ENCODE results near the gene RAPGEF6. TPM values are rescaled to one million over a fixed set of nuclear protein-coding genes. Genes with fewer than 3 reads are reported as not detected.

RAPGEF6 gene
- total RNA-seq, 3 donors from 2014 or later (not counting 1 experiment from before 2014, with no cell fraction given) = 30.1 to 61.0 (median 42.1) TPM

DNA sequence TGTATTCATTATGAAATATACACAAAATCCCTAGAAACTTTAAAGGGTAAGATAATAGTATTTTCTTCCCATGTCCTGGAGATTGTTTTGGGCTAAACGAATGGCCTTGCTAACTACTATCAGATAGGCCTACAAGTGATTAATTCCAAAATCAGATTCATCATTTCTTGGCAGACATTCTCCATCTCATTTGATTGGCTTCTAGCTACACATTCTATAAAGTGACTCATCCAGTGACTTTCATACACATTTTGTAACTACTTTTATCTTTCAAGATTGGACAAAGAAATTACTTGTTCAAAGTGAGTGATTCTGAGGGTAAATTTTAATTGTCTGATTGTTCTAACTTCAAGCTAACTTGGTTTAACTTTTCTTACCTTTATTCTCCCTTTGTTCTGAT, 93.3 kb downstream of the RAPGEF6 start:
- no peak overlapping the region for H3K4me3 ChIP-seq (ENCODE audit: low read length)
- ATAC-seq (no peak), DNase-seq (no peak)
- H3K36me3 Mint-ChIP-seq = peaks cover 6% of the 10 kb centered on the region
- no peaks in the 10 kb centered on the region for H3K27me3 ChIP-seq (ENCODE audit: control insufficient read depth, insufficient read depth, low read length)
- H3K27ac ChIP-seq (ENCODE audit: low read length) = no peak overlapping the region
- H3K27me3 Mint-ChIP-seq (ENCODE audit: low read depth in 2 of 2) = no peaks in the 10 kb centered on the region
- TF ChIP-seq, protein P1, sequence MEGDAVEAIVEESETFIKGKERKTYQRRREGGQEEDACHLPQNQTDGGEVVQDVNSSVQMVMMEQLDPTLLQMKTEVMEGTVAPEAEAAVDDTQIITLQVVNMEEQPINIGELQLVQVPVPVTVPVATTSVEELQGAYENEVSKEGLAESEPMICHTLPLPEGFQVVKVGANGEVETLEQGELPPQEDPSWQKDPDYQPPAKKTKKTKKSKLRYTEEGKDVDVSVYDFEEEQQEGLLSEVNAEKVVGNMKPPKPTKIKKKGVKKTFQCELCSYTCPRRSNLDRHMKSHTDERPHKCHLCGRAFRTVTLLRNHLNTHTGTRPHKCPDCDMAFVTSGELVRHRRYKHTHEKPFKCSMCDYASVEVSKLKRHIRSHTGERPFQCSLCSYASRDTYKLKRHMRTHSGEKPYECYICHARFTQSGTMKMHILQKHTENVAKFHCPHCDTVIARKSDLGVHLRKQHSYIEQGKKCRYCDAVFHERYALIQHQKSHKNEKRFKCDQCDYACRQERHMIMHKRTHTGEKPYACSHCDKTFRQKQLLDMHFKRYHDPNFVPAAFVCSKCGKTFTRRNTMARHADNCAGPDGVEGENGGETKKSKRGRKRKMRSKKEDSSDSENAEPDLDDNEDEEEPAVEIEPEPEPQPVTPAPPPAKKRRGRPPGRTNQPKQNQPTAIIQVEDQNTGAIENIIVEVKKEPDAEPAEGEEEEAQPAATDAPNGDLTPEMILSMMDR (IDR thresholded peaks at IDR 0.05) = no peak
- H3K4me1 ChIP-seq (ENCODE audit: control insufficient read depth, insufficient read depth, low read length) = peaks cover 7% of the 10 kb centered on the region
- no peak overlapping the region for H3K27ac Mint-ChIP-seq
- intact Hi-C loops (cut with micrococcal nuclease) = no loop called here
- WGBS (ENCODE audit: insufficient coverage) = 80% methylated on average over 1 of the region's 1 CpG
- H3K9me3 ChIP-seq (ENCODE audit: control insufficient read depth, insufficient read depth, low read length) = no peaks in the 10 kb centered on the region
- no peak overlapping the region for H3K4me3 Mint-ChIP-seq
- no peaks in the 10 kb centered on the region for H3K9me3 Mint-ChIP-seq
- H3K4me1 Mint-ChIP-seq = peaks cover 36 to 48% of the 10 kb centered on the region in 2 donors
- H3K36me3 ChIP-seq (ENCODE audit: control insufficient read depth, insufficient read depth, low read length) = peaks cover 6% of the 10 kb centered on the region

DNA sequence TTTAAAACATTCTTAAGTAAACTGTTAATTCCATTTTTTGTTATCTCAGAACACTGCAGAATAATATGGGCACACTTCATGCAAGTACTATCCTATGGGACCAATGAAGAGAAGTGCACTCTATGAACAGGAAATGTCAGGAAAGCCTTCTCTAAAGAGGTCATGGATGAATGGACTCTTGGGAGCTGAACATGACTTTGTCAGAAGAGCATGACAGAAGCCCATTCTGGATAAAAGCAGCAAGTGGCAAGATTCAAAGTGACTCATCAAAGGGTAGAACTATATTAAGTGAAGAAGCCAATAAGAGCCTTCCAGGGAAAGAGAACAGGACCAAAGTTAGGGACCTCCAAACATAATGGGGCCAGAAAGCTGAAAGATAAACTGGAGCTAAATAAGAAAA, 94.0 kb downstream of the RAPGEF6 start:
- DNase-seq (no peak), ATAC-seq (no peak)
- Histone ChIP-seq H3K9me3 (ENCODE audit: control insufficient read depth, insufficient read depth, low read length) (no peaks in the 10 kb centered on the region), H3K4me1 (ENCODE audit: control insufficient read depth, insufficient read depth, low read length) (peaks cover 3% of the 10 kb centered on the region), H3K27ac (ENCODE audit: low read length) (no peak overlapping the region), H3K4me3 (ENCODE audit: low read length) (no peak overlapping the region), H3K27me3 (ENCODE audit: control insufficient read depth, insufficient read depth, low read length) (no peaks in the 10 kb centered on the region), H3K36me3 (ENCODE audit: control insufficient read depth, insufficient read depth, low read length) (peaks cover 6% of the 10 kb centered on the region)
- H3K4me1 Mint-ChIP-seq = peaks cover 42 to 54% of the 10 kb centered on the region in 2 donors
- TF ChIP-seq, protein P1 (IDR thresholded peaks at IDR 0.05) = no peak
- intact Hi-C loops (cut with micrococcal nuclease) = no loop called here
- peaks cover 6% of the 10 kb centered on the region for H3K36me3 Mint-ChIP-seq
- H3K4me3 Mint-ChIP-seq = no peak overlapping the region
- H3K27ac Mint-ChIP-seq = no peak overlapping the region
- H3K9me3 Mint-ChIP-seq = no peaks in the 10 kb centered on the region
- H3K27me3 Mint-ChIP-seq (ENCODE audit: low read depth in 2 of 2) = no peaks in the 10 kb centered on the region

DNA sequence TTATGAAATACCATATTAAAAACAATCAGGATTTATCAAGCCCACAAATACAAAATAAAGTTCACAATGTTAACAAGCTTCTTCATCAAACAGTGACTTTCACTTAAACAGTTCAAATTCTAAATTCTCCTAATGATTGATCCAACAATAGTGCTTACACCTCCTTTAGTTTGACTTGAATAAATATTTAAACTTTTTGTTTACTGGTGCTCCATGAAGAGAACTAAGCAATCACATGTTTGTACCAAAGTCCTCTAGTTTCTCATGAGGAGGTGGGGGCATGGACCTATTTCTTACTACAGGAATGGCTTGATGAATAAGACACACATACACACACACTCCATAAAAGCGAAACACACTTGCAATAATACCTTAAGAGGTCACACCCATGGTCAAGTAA, 95.8 kb downstream of the RAPGEF6 start:
- Mint-ChIP-seq H3K36me3 (peaks cover 3% of the 10 kb centered on the region), H3K9me3 (no peaks in the 10 kb centered on the region), H3K4me3 (no peak overlapping the region), H3K4me1 (peaks cover 32 to 50% of the 10 kb centered on the region in 2 donors), H3K27ac (peak overlapping the region in 1 of 2 donors; percentile 47), H3K27me3 (ENCODE audit: low read depth in 2 of 2) (no peaks in the 10 kb centered on the region)
- no peak overlapping the region for H3K27ac ChIP-seq (ENCODE audit: low read length)
- H3K9me3 ChIP-seq (ENCODE audit: control insufficient read depth, insufficient read depth, low read length) = no peaks in the 10 kb centered on the region
- H3K4me1 ChIP-seq (ENCODE audit: control insufficient read depth, insufficient read depth, low read length) = peaks cover 2% of the 10 kb centered on the region
- H3K36me3 ChIP-seq (ENCODE audit: control insufficient read depth, insufficient read depth, low read length) = peaks cover 6% of the 10 kb centered on the region
- ATAC-seq (no peak), DNase-seq (no peak)
- intact Hi-C loops (cut with micrococcal nuclease) = no loop called here
- TF ChIP-seq, protein P1 (IDR thresholded peaks at IDR 0.05) = no peak
- no peak overlapping the region for H3K4me3 ChIP-seq (ENCODE audit: low read length)
- WGBS (ENCODE audit: insufficient coverage) = no CpG with 5 or more reads among the region's 1 CpG
- no peaks in the 10 kb centered on the region for H3K27me3 ChIP-seq (ENCODE audit: control insufficient read depth, insufficient read depth, low read length)

DNA sequence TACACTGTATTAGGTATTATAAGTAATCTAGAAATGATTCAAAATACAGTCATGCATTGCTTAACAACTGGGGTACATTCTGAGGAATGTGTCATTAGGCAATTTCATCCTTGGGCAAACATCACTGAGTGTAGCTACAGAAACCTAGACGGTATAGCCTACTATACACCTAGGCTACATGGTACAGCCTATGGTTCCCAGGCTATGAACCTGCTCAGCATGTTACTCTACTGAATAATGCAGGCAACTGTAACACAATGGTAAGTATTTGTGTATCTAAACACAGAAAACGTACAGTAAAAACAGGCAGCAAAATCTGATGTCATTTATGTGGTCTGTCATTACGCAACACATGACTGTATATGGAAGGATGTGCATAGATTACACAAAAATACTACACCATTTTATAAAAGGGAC, 96.8 kb downstream of the RAPGEF6 start:
- DNase-seq (peak in 1 of 2 donors; percentile 35), ATAC-seq (peak; percentile 27 to 49 (median 32))
- no peak overlapping the region for H3K4me3 ChIP-seq (ENCODE audit: low read length)
- H3K27ac ChIP-seq (ENCODE audit: low read length) = no peak overlapping the region
- intact Hi-C loops (cut with micrococcal nuclease) = no loop called here
- no peak overlapping the region for H3K27ac Mint-ChIP-seq
- no peaks in the 10 kb centered on the region for H3K27me3 ChIP-seq (ENCODE audit: control insufficient read depth, insufficient read depth, low read length)
- H3K27me3 Mint-ChIP-seq (ENCODE audit: low read depth in 2 of 2) = no peaks in the 10 kb centered on the region
- WGBS (ENCODE audit: insufficient coverage) = 68% methylated on average over 3 of the region's 3 CpGs
- H3K4me1 ChIP-seq (ENCODE audit: control insufficient read depth, insufficient read depth, low read length) = peaks cover 2% of the 10 kb centered on the region
- peaks cover 4% of the 10 kb centered on the region for H3K36me3 ChIP-seq (ENCODE audit: control insufficient read depth, insufficient read depth, low read length)
- no peaks in the 10 kb centered on the region for H3K9me3 ChIP-seq (ENCODE audit: control insufficient read depth, insufficient read depth, low read length)
- no peaks in the 10 kb centered on the region for H3K9me3 Mint-ChIP-seq
- no peaks in the 10 kb centered on the region for H3K36me3 Mint-ChIP-seq
- H3K4me3 Mint-ChIP-seq = no peak overlapping the region
- H3K4me1 Mint-ChIP-seq = peaks cover 30 to 55% of the 10 kb centered on the region in 2 donors
- TF ChIP-seq, protein P1 (IDR thresholded peaks at IDR 0.05) = no peak
